ENCODE measurements around the gene MCC. TPM values are rescaled to one million over a fixed set of nuclear protein-coding genes. Genes with fewer than 3 reads are reported as not detected.

MCC gene
- polyA plus RNA-seq, 4 donors = 27.6 to 33.3 (median 31.7) TPM

GRCh38 chr5:113255105-113255504, 233.1 kb downstream of the MCC start:
- DNase-seq (ENCODE audit: low read depth in 4 of 4, low spot score in 2 of 4) = no peak

- no peak for DNase-seq (ENCODE audit: low read depth in 4 of 4, low spot score in 2 of 4)
Measured at GRCh38 chr5:113253037-113253436, 235.2 kb downstream of the MCC start.

- no peak for DNase-seq (ENCODE audit: low read depth in 4 of 4, low spot score in 2 of 4)
Measured at GRCh38 chr5:113252066-113252465, 236.2 kb downstream of the MCC start.

GRCh38 chr5:113250341-113250953, 237.8 kb downstream of the MCC start:
- peak; percentile 28 to 49 (median 44) for DNase-seq (ENCODE audit: low read depth in 4 of 4, low spot score in 2 of 4)

- DNase-seq (ENCODE audit: low read depth in 4 of 4, low spot score in 2 of 4) = no peak
Measured at GRCh38 chr5:113249206-113249605, 239.0 kb downstream of the MCC start.

- no peak for DNase-seq (ENCODE audit: low read depth in 4 of 4, low spot score in 2 of 4)
Measured at GRCh38 chr5:113246361-113246870, 241.8 kb downstream of the MCC start.

- no peak for DNase-seq (ENCODE audit: low read depth in 4 of 4, low spot score in 2 of 4)
Measured at GRCh38 chr5:113245427-113246225, 242.6 kb downstream of the MCC start.

GRCh38 chr5:113244966-113245365, 243.3 kb downstream of the MCC start:
- DNase-seq (ENCODE audit: low read depth in 4 of 4, low spot score in 2 of 4) = no peak

GRCh38 chr5:113243349-113243664, 244.9 kb downstream of the MCC start:
- no peak for DNase-seq (ENCODE audit: low read depth in 4 of 4, low spot score in 2 of 4)

- DNase-seq (ENCODE audit: low read depth in 4 of 4, low spot score in 2 of 4) = no peak
Measured at GRCh38 chr5:113242481-113243348, 245.5 kb downstream of the MCC start.

- no peak for DNase-seq (ENCODE audit: low read depth in 4 of 4, low spot score in 2 of 4)
Measured at GRCh38 chr5:113240951-113241726, 247.1 kb downstream of the MCC start.

- DNase-seq (ENCODE audit: low read depth in 4 of 4, low spot score in 2 of 4) = no peak
Measured at GRCh38 chr5:113240032-113240431, 248.2 kb downstream of the MCC start.

- DNase-seq (ENCODE audit: low read depth in 4 of 4, low spot score in 2 of 4) = no peak
Measured at GRCh38 chr5:113237893-113238292, 250.4 kb downstream of the MCC start.

GRCh38 chr5:113236536-113237288, 251.5 kb downstream of the MCC start:
- DNase-seq (ENCODE audit: low read depth in 4 of 4, low spot score in 2 of 4) = no peak

- no peak for DNase-seq (ENCODE audit: low read depth in 4 of 4, low spot score in 2 of 4)
Measured at GRCh38 chr5:113235884-113236283, 252.4 kb downstream of the MCC start.

- no peak for DNase-seq (ENCODE audit: low read depth in 4 of 4, low spot score in 2 of 4)
Measured at GRCh38 chr5:113234546-113234945, 253.7 kb downstream of the MCC start.

GRCh38 chr5:113233606-113234005, 254.6 kb downstream of the MCC start:
- no peak for DNase-seq (ENCODE audit: low read depth in 4 of 4, low spot score in 2 of 4)

GRCh38 chr5:113232667-113233066, 255.6 kb downstream of the MCC start:
- no peak for DNase-seq (ENCODE audit: low read depth in 4 of 4, low spot score in 2 of 4)

- no peak for DNase-seq (ENCODE audit: low read depth in 4 of 4, low spot score in 2 of 4)
Measured at GRCh38 chr5:113232221-113232620, 256.0 kb downstream of the MCC start.

- no peak for DNase-seq (ENCODE audit: low read depth in 4 of 4, low spot score in 2 of 4)
Measured at GRCh38 chr5:113231653-113232000, 256.6 kb downstream of the MCC start.
